BLaER1 treated with 17β-estradiol and CSF1 and Interleukin-3, amounts not matched to agents 10 nM and 100 nM (cell line): ENCODE data around the gene ITGB1.

Experiments used
- H3K27ac ChIP-seq, 11 experiments: shearing (Covaris generic); formaldehyde crosslinking; 2 replicates each; pipeline ENCODE4 v1.8.1; 2022
- H3K27me3 ChIP-seq, 11 experiments: shearing (Covaris generic); formaldehyde crosslinking; 2 replicates each; pipeline ENCODE4 v1.8.1; 2022
- H3K36me3 ChIP-seq, 11 experiments: shearing (Covaris generic); formaldehyde crosslinking; 2 replicates each; pipeline ENCODE4 v1.8.1; 2022
- H3K4me1 ChIP-seq, 10 experiments: shearing (Covaris generic); formaldehyde crosslinking; 2 replicates each; pipeline ENCODE4 v1.8.1; 2022
- H3K4me2 ChIP-seq, 11 experiments: shearing (Covaris generic); formaldehyde crosslinking; 2 replicates each; pipeline ENCODE4 v1.8.1; 2022
- H3K4me3 ChIP-seq, 10 experiments: shearing (Covaris generic); formaldehyde crosslinking; 2 replicates each; pipeline ENCODE4 v1.8.1; 2022
- H3K9ac ChIP-seq, 11 experiments: shearing (Covaris generic); formaldehyde crosslinking; 2 replicates each; pipeline ENCODE4 v1.8.1; 2022
- H3K9me3 ChIP-seq, 11 experiments: shearing (Covaris generic); formaldehyde crosslinking; replicated peaks in 1 of 11; 2 replicates each; pipeline ENCODE4 v1.8.1; 2022
- H4K20me1 ChIP-seq, 11 experiments: shearing (Covaris generic); formaldehyde crosslinking; 2 replicates each; pipeline ENCODE4 v1.8.1; 2022
- Cebpa-rat ChIP-seq, 11 experiments: shearing (Covaris generic); IDR thresholded peaks; 2 replicates each; pipeline ENCODE4 v1.8.1; 2022

ITGB1 gene

GRCh38 chr10:32972460-32972859 is 14.4 kb upstream of the ITGB1 start:
- Histone ChIP-seq H3K9me3 (peaks cover 0 to 5% (median 0%) of the 10 kb centered on the region in 11 experiments; a peak in 2 of 22 replicates), H3K4me1 (peaks cover 0 to 6% (median 0%) of the 10 kb centered on the region in 10 experiments; a peak in 1 of 20 replicates), H3K9ac (no peak overlapping the region), H3K27me3 (no peaks in the 10 kb centered on the region), H3K4me2 (no peak overlapping the region), H3K4me3 (no peak overlapping the region), H3K36me3 (no peaks in the 10 kb centered on the region), H3K27ac (no peak overlapping the region), H4K20me1 (no peaks in the 10 kb centered on the region)
- TF ChIP-seq Cebpa-rat (IDR thresholded peaks at IDR 0.05): no peak

GRCh38 chr10:32971536-32972091 is 13.6 kb upstream of the ITGB1 start:
- H3K36me3 ChIP-seq: no peaks in the 10 kb centered on the region
- H3K9ac ChIP-seq: no peak overlapping the region
- H3K4me3 ChIP-seq: no peak overlapping the region
- no peak overlapping the region for H3K27ac ChIP-seq
- TF ChIP-seq Cebpa-rat (IDR thresholded peaks at IDR 0.05): no peak
- peak overlapping the region in 1 of 11 experiments; percentile 12; a peak in 1 of 22 replicates for H3K4me2 ChIP-seq
- peaks cover 0 to 6% (median 0%) of the 10 kb centered on the region in 10 experiments; a peak in 1 of 20 replicates for H3K4me1 ChIP-seq
- no peaks in the 10 kb centered on the region for H4K20me1 ChIP-seq
- peaks cover 0 to 8% (median 2%) of the 10 kb centered on the region in 11 experiments; a peak in 3 of 22 replicates for H3K9me3 ChIP-seq
- H3K27me3 ChIP-seq: no peaks in the 10 kb centered on the region

- no peak overlapping the region for H3K27ac ChIP-seq
- H3K9ac ChIP-seq: no peak overlapping the region
- H3K27me3 ChIP-seq: no peaks in the 10 kb centered on the region
- peaks cover 0 to 15% (median 5%) of the 10 kb centered on the region in 11 experiments; a peak in 4 of 22 replicates for H3K9me3 ChIP-seq
- H3K4me2 ChIP-seq: no peak overlapping the region
- no peaks in the 10 kb centered on the region for H3K36me3 ChIP-seq
- TF ChIP-seq Cebpa-rat (IDR thresholded peaks at IDR 0.05): no peak
- H4K20me1 ChIP-seq: no peaks in the 10 kb centered on the region
- no peak overlapping the region for H3K4me3 ChIP-seq
- peaks cover 0 to 6% (median 0%) of the 10 kb centered on the region in 10 experiments; a peak in 1 of 20 replicates for H3K4me1 ChIP-seq
Observed at GRCh38 chr10:32970910-32971309, 12.9 kb upstream of the ITGB1 start.

GRCh38 chr10:32964270-32964669 is 6.2 kb upstream of the ITGB1 start:
- Histone ChIP-seq H3K4me3 (no peak overlapping the region), H4K20me1 (no peaks in the 10 kb centered on the region), H3K4me2 (0 out of 22 replicates have a peak overlapping the region, but pooled peaks of 2 of the 11 experiments have one; percentile 89 to 93), H3K36me3 (no peaks in the 10 kb centered on the region), H3K27me3 (no peaks in the 10 kb centered on the region), H3K27ac (no peak overlapping the region), H3K9ac (no peak overlapping the region), H3K9me3 (peaks cover 0 to 11% (median 5%) of the 10 kb centered on the region in 11 experiments; a peak in 4 of 22 replicates), H3K4me1 (peaks cover 11 to 47% (median 18%) of the 10 kb centered on the region in 10 experiments)
- no peak for TF ChIP-seq Cebpa-rat (IDR thresholded peaks at IDR 0.05)

- H3K4me2 ChIP-seq: peak overlapping the region in 3 of 11 experiments; percentile 86 to 93 (median 89); a peak in 4 of 22 replicates
- no peak for TF ChIP-seq Cebpa-rat (IDR thresholded peaks at IDR 0.05)
Observed at GRCh38 chr10:32963096-32963495, 5.1 kb upstream of the ITGB1 start.

GRCh38 chr10:32962521-32962920 is 4.5 kb upstream of the ITGB1 start:
- H3K4me2 ChIP-seq: peak overlapping the region in 5 of 11 experiments; percentile 73 to 93 (median 87); a peak in 13 of 22 replicates
- peaks cover 0 to 2% (median under 1%) of the 10 kb centered on the region in 11 experiments; a peak in 9 of 22 replicates for H4K20me1 ChIP-seq
- no peaks in the 10 kb centered on the region for H3K27me3 ChIP-seq
- peak overlapping the region in 2 of 10 experiments; percentile 29 to 35; a peak in 1 of 20 replicates for H3K4me3 ChIP-seq
- peaks cover 0 to 11% (median 5%) of the 10 kb centered on the region in 11 experiments; a peak in 4 of 22 replicates for H3K9me3 ChIP-seq
- H3K27ac ChIP-seq: peak overlapping the region in 3 of 11 experiments; percentile 87 to 95 (median 89); a peak in 5 of 22 replicates
- TF ChIP-seq Cebpa-rat (IDR thresholded peaks at IDR 0.05): no peak
- H3K9ac ChIP-seq: peak overlapping the region in 4 of 11 experiments; percentile 30 to 85 (median 76); a peak in 6 of 22 replicates
- peaks cover 19 to 50% (median 24%) of the 10 kb centered on the region in 10 experiments for H3K4me1 ChIP-seq
- no peaks in the 10 kb centered on the region for H3K36me3 ChIP-seq

More at GRCh38 chr10:32963096-32963495, 5.1 kb upstream of the ITGB1 start:
- Histone ChIP-seq H3K4me3 (no peak overlapping the region), H3K36me3 (no peaks in the 10 kb centered on the region), H3K4me1 (peaks cover 19 to 50% (median 24%) of the 10 kb centered on the region in 10 experiments), H4K20me1 (no peaks in the 10 kb centered on the region), H3K27ac (peak overlapping the region in 2 of 11 experiments; percentile 89 to 95; a peak in 4 of 22 replicates), H3K9me3 (peaks cover 0 to 11% (median 5%) of the 10 kb centered on the region in 11 experiments; a peak in 4 of 22 replicates), H3K9ac (no peak overlapping the region), H3K27me3 (no peaks in the 10 kb centered on the region)

GRCh38 chr10:32961895-32962369 is 3.9 kb upstream of the ITGB1 start:
- H4K20me1 ChIP-seq: peaks cover 3 to 8% (median 7%) of the 10 kb centered on the region in 11 experiments; a peak in 20 of 22 replicates
- peak overlapping the region in 5 of 11 experiments; percentile 57 to 95 (median 87); a peak in 10 of 22 replicates for H3K27ac ChIP-seq
- H3K9ac ChIP-seq: peak overlapping the region in 4 of 11 experiments; percentile 30 to 85 (median 76); a peak in 8 of 22 replicates
- no peaks in the 10 kb centered on the region for H3K27me3 ChIP-seq
- peak overlapping the region; percentile 27 to 93 (median 73) for H3K4me2 ChIP-seq
- peaks cover 0 to 11% (median 5%) of the 10 kb centered on the region in 11 experiments; a peak in 4 of 22 replicates for H3K9me3 ChIP-seq
- peak overlapping the region in 3 of 10 experiments; percentile 28 to 35 (median 29); a peak in 3 of 20 replicates for H3K4me3 ChIP-seq
- no peak for TF ChIP-seq Cebpa-rat (IDR thresholded peaks at IDR 0.05)
- H3K4me1 ChIP-seq: peaks cover 20 to 50% (median 27%) of the 10 kb centered on the region in 10 experiments
- no peaks in the 10 kb centered on the region for H3K36me3 ChIP-seq

GRCh38 chr10:32961343-32961894 is 3.4 kb upstream of the ITGB1 start:
- Histone ChIP-seq H3K4me3 (peak overlapping the region in 3 of 10 experiments; percentile 28 to 35 (median 29); a peak in 3 of 20 replicates), H3K9ac (peak overlapping the region in 4 of 11 experiments; percentile 30 to 85 (median 76); a peak in 8 of 22 replicates), H3K27ac (peak overlapping the region in 5 of 11 experiments; percentile 57 to 95 (median 87); a peak in 10 of 22 replicates), H3K4me1 (peaks cover 25 to 54% (median 32%) of the 10 kb centered on the region in 10 experiments), H3K9me3 (peaks cover 0 to 6% (median 2%) of the 10 kb centered on the region in 11 experiments; a peak in 4 of 22 replicates), H4K20me1 (peaks cover 9 to 13% (median 12%) of the 10 kb centered on the region in 11 experiments; a peak in 21 of 22 replicates), H3K36me3 (no peaks in the 10 kb centered on the region), H3K4me2 (peak overlapping the region; percentile 27 to 93 (median 73)), H3K27me3 (no peaks in the 10 kb centered on the region)
- no peak for TF ChIP-seq Cebpa-rat (IDR thresholded peaks at IDR 0.05)
